Measurements from ENCODE around the gene ZNF782.

DNA sequence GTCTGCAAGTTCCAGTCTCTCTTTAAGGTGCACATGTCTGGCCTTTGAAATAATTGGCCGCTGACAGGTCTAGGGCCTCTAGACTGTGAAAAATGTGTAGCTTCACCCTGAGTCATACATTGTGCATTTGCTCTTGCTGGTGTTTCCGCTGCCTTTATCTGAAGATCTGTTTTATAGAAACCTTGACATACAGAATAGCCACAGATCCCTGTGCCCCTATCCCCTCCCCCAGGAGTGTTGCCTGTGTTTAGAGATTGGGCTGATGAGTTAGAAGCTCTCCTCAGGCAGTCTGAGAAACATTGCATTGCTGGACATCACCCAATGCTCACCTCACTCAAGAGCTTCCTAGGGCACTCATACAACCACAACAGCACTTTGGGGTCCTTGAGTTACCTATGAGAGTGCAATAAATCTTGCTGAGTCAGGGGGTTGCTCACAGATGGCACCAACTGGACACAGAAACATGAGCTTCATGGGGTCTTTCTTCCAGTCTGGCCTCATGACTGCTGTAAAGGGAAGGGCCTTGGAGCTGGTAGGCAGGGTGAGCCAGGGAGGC, 3.8 kb upstream of the ZNF782 start:
- TF ChIP-seq TAF1 (IDR thresholded peaks at IDR 0.05; ENCODE audit: borderline replicate concordance, low read depth, low read length) (no peak), POLR2A (IDR thresholded peaks at IDR 0.05; ENCODE audit: low read depth, low read length) (no peak), POLR2AphosphoS5 (IDR thresholded peaks at IDR 0.05; ENCODE audit: low read depth, low read length) (no peak)

Measured in GM12892 (cell line).